ENCODE results near the gene CAPN11. TPM values are rescaled to one million over a fixed set of nuclear protein-coding genes. Genes with fewer than 3 reads are reported as not detected.
A peak's percentile ranks its signal among the peaks of the same experiment; 100 is the strongest.

The CAPN11 gene
- total RNA-seq, 1 experiment from 2014 or later = not detected

- TF ChIP-seq EZH2phosphoT487 (IDR thresholded peaks at IDR 0.05; ENCODE audit: borderline replicate concordance, low read length) (no peak), CTCF (conservative IDR thresholded peaks at IDR 0.05; ENCODE audit: low read depth, low read length) (no peak), EZH2 (IDR thresholded peaks at IDR 0.05; ENCODE audit: low read length, unreplicated experiment) (no peak)
- CTCF ChIA-PET = no interaction called here
These were observed 45.3 kb downstream of the CAPN11 start for GRCh38 chr6:44203955-44204354.

GRCh38 chr6:44207966-44208365, 49.3 kb downstream of the CAPN11 start:
- intact Hi-C loops (cut with micrococcal nuclease) = no loop called here
- BruUV-seq (replicated peaks) = no TSS peak

More at GRCh38 chr6:44203955-44204354, 45.3 kb downstream of the CAPN11 start:
- Histone ChIP-seq H3K36me3 (ENCODE audit: low read depth, low read length) (no peaks in the 10 kb centered on the region), H3K27ac (ENCODE audit: low read length) (no peak overlapping the region), H3K9me3 (ENCODE audit: low read length) (no peaks in the 10 kb centered on the region), H3K9ac (ENCODE audit: low read length) (no peak overlapping the region), H4K20me1 (ENCODE audit: low read length) (no peaks in the 10 kb centered on the region), H3K4me2 (ENCODE audit: low read length) (no peak overlapping the region), H2AFZ (ENCODE audit: low read length) (no peak overlapping the region), H3F3A (ENCODE audit: low read length, unreplicated experiment) (no peaks in the 10 kb centered on the region), H3K27me3 (ENCODE audit: low read length) (no peaks in the 10 kb centered on the region), H3K4me1 (ENCODE audit: insufficient read depth, low read length) (peaks cover 15% of the 10 kb centered on the region), H3K4me3 (ENCODE audit: low read length) (no peak overlapping the region), H3K79me2 (ENCODE audit: low read length) (no peaks in the 10 kb centered on the region), H3K9me2 (replicated peaks; ENCODE audit: low read length) (no peaks in the 10 kb centered on the region)
- ATAC-seq (no peak), DNase-seq (peak; percentile 55)
- intact Hi-C loops (cut with micrococcal nuclease) = no loop called here
- no TSS peak for BruUV-seq (replicated peaks)
- POLR2A ChIA-PET (ENCODE audit: unreplicated experiment) = no interaction called here

GRCh38 chr6:44211284-44211683, 52.7 kb downstream of the CAPN11 start:
- H3K27ac ChIP-seq (ENCODE audit: low read length) = no peak overlapping the region
- ATAC-seq (no peak), DNase-seq (no peak)
- POLR2A ChIA-PET (ENCODE audit: unreplicated experiment) = no interaction called here
- BruUV-seq (replicated peaks) = no TSS peak
- H3K4me3 ChIP-seq (ENCODE audit: low read length) = no peak overlapping the region
- TF ChIP-seq CTCF (conservative IDR thresholded peaks at IDR 0.05; ENCODE audit: low read depth, low read length) = no peak
- TF ChIP-seq EZH2phosphoT487 (IDR thresholded peaks at IDR 0.05; ENCODE audit: borderline replicate concordance, low read length) = no peak
- TF ChIP-seq EZH2 (IDR thresholded peaks at IDR 0.05; ENCODE audit: low read length, unreplicated experiment) = no peak
- no peak overlapping the region for H2AFZ ChIP-seq (ENCODE audit: low read length)
- H4K20me1 ChIP-seq (ENCODE audit: low read length) = no peaks in the 10 kb centered on the region
- intact Hi-C loops (cut with micrococcal nuclease) = no loop called here
- H3K36me3 ChIP-seq (ENCODE audit: low read depth, low read length) = no peaks in the 10 kb centered on the region
- no peaks in the 10 kb centered on the region for H3K9me2 ChIP-seq (replicated peaks; ENCODE audit: low read length)
- no peaks in the 10 kb centered on the region for H3F3A ChIP-seq (ENCODE audit: low read length, unreplicated experiment)
- H3K4me1 ChIP-seq (ENCODE audit: insufficient read depth, low read length) = no peaks in the 10 kb centered on the region
- no peaks in the 10 kb centered on the region for H3K27me3 ChIP-seq (ENCODE audit: low read length)
- H3K9me3 ChIP-seq (ENCODE audit: low read length) = no peaks in the 10 kb centered on the region
- H3K9ac ChIP-seq (ENCODE audit: low read length) = no peak overlapping the region
- no peak overlapping the region for H3K4me2 ChIP-seq (ENCODE audit: low read length)
- CTCF ChIA-PET = interaction anchor here (0.5 kb wide), 1 partner anchor 11 kb away, joined by 6 read pairs; no protein-coding TSS in a partner anchor
- H3K79me2 ChIP-seq (ENCODE audit: low read length) = no peaks in the 10 kb centered on the region

More at GRCh38 chr6:44207966-44208365, 49.3 kb downstream of the CAPN11 start:
- Histone ChIP-seq H3K27me3 (ENCODE audit: low read length) (no peaks in the 10 kb centered on the region), H3K4me2 (ENCODE audit: low read length) (no peak overlapping the region), H3F3A (ENCODE audit: low read length, unreplicated experiment) (no peaks in the 10 kb centered on the region), H3K79me2 (ENCODE audit: low read length) (no peaks in the 10 kb centered on the region), H3K9ac (ENCODE audit: low read length) (no peak overlapping the region), H3K9me3 (ENCODE audit: low read length) (no peaks in the 10 kb centered on the region), H3K27ac (ENCODE audit: low read length) (no peak overlapping the region), H2AFZ (ENCODE audit: low read length) (no peak overlapping the region), H3K4me3 (ENCODE audit: low read length) (no peak overlapping the region), H3K36me3 (ENCODE audit: low read depth, low read length) (no peaks in the 10 kb centered on the region), H4K20me1 (ENCODE audit: low read length) (no peaks in the 10 kb centered on the region), H3K9me2 (replicated peaks; ENCODE audit: low read length) (no peaks in the 10 kb centered on the region), H3K4me1 (ENCODE audit: insufficient read depth, low read length) (peaks cover 14% of the 10 kb centered on the region)
- ChIA-PET CTCF (no interaction called here), POLR2A (ENCODE audit: unreplicated experiment) (no interaction called here)
- DNase-seq (no peak), ATAC-seq (no peak)
- no peak for TF ChIP-seq EZH2phosphoT487 (IDR thresholded peaks at IDR 0.05; ENCODE audit: borderline replicate concordance, low read length)
- no peak for TF ChIP-seq EZH2 (IDR thresholded peaks at IDR 0.05; ENCODE audit: low read length, unreplicated experiment)
